Mesothelial cell of epicardium (in vitro differentiated cells): ENCODE data around the gene KRTAP2-1. TPM values are rescaled to one million over a fixed set of nuclear protein-coding genes. Genes with fewer than 3 reads are reported as not detected.
"Not testable (repeated sequence)": the region's sequence is repeated elsewhere in the genome, so short reads cannot be mapped to it uniquely, and the experiment has no call there.

Experiments
- DNase-seq, 2 experiments: peaks; one replicate each; pipeline ENCODE4 v3.0.0; 2021; ENCODE audit warnings: low spot score in 2 of 2; ENCODE audit not compliant: unreplicated experiment in 2 of 2
- H3K27ac Mint-ChIP-seq: 2 replicates; pipeline ENCODE4 v1.8.0; 2021; ENCODE audit warnings: mixed read lengths
- H3K27me3 Mint-ChIP-seq: 2 replicates; pipeline ENCODE4 v1.8.0; 2021; ENCODE audit warnings: low read depth, mixed read lengths
- H3K36me3 Mint-ChIP-seq: 2 replicates; pipeline ENCODE4 v1.8.0; 2021; ENCODE audit warnings: mixed read lengths
- H3K4me1 Mint-ChIP-seq: 2 replicates; pipeline ENCODE4 v1.8.0; 2021; ENCODE audit warnings: mixed read lengths
- H3K4me3 Mint-ChIP-seq: 2 replicates; pipeline ENCODE4 v1.8.0; 2021; ENCODE audit warnings: mild to moderate bottlenecking, moderate library complexity, mixed read lengths
- H3K9me3 Mint-ChIP-seq: 2 replicates; pipeline ENCODE4 v1.8.0; 2021; ENCODE audit warnings: mixed read lengths
- total RNA-seq: library from RNA; stranded (reverse); gene quantifications from 3 replicates; pipeline ENCODE4 v1.2.1, GENCODE V29; 2021
- TF ChIP-seq, protein P1 (sequence below): fragments of 200-600 bp; sonication (generic); IDR thresholded peaks from one replicate; pipeline ENCODE4 v1.5.0; 2021; ENCODE audit warnings: antibody characterized with exemption; ENCODE audit not compliant: unreplicated experiment

Gene KRTAP2-1
- total RNA-seq, 1 donor from 2014 or later: not detected

DNA sequence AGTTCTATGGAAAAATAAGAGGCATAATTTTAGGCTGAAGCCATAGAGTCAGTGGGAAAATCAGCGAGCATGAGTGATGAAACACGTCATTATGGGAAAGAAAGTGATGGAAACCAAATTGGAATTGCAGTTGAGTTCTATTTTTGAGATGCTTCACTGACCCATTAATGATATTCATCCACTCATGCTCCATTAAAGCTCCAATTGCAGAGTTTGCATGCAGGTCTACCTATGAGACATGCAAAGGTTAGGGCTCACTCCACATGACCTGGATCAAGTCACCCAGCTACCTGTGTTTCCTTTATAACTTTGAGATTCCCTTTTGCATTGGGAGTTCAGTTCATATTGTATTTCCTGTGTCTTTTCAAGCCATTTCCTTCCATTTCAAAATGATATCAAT lies 26.6 kb upstream of the KRTAP2-1 start:
- no peak for DNase-seq
- Mint-ChIP-seq H3K27me3 (no peaks in the 10 kb centered on the region), H3K4me3 (no peak overlapping the region), H3K4me1 (no peaks in the 10 kb centered on the region), H3K27ac (no peak overlapping the region), H3K9me3 (peaks cover 3% of the 10 kb centered on the region), H3K36me3 (no peaks in the 10 kb centered on the region)
- TF ChIP-seq, protein P1, sequence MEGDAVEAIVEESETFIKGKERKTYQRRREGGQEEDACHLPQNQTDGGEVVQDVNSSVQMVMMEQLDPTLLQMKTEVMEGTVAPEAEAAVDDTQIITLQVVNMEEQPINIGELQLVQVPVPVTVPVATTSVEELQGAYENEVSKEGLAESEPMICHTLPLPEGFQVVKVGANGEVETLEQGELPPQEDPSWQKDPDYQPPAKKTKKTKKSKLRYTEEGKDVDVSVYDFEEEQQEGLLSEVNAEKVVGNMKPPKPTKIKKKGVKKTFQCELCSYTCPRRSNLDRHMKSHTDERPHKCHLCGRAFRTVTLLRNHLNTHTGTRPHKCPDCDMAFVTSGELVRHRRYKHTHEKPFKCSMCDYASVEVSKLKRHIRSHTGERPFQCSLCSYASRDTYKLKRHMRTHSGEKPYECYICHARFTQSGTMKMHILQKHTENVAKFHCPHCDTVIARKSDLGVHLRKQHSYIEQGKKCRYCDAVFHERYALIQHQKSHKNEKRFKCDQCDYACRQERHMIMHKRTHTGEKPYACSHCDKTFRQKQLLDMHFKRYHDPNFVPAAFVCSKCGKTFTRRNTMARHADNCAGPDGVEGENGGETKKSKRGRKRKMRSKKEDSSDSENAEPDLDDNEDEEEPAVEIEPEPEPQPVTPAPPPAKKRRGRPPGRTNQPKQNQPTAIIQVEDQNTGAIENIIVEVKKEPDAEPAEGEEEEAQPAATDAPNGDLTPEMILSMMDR: no peak

DNA sequence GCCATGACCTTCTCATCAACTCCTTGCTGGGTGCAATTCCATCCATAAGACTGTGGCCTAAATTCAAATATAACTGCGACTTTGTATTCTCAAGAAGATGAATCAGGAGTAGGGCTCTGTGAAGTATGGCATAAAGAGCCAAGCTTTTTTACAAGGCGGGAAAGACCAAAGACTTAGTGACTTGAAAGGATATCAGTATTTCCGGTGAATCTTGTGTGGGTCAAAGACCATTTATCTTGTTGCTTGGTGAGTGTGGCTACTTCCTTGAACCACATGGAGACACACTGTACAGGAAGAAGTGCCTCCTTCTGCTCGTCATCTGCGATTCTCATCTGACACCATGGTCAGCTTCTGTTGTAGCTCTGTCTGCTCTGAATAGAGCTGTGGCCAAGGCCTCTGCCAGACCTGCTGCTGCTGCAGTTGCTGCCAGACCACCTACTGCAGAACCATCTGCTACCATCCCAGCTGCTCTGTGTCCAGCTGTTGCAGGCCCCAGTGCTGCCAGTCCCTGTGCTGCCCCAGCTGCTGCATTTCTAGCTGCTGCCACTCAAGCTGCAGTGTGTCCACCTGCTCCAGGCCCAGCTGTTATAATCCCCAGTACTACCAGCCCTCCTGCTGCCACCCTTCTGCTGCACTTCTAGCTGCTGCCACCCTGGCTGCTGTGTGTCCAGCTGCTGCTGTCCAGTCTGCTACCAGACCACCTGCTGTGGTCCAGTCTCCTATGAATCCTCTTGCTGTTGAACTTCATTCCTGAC lies 24.7 kb upstream of the KRTAP2-1 start:
- Mint-ChIP-seq H3K4me3 (no peak overlapping the region), H3K9me3 (no peaks in the 10 kb centered on the region), H3K36me3 (no peaks in the 10 kb centered on the region), H3K4me1 (no peaks in the 10 kb centered on the region), H3K27ac (no peak overlapping the region), H3K27me3 (no peaks in the 10 kb centered on the region)
- TF ChIP-seq, protein P1: no peak
- DNase-seq: no peak

DNA sequence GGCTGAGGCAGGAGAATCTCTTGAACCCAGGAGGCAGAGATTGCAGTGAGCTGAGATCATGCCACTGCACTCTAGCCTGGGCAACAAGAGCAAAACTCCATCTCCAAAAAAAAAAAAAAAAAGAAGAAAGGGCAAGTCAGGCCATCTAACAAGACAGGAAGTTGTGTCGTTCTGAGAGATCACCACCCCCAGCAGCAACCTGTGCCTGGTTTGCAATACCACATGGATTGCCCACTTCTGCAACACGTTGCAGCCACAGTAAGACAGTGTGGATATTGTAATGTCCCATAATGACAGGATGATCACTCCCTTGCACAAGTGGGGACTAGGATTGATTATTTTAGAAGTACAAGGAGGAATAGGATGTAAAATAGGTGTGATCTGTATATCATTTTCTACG lies 21.9 kb upstream of the KRTAP2-1 start:
- Mint-ChIP-seq H3K36me3 (no peaks in the 10 kb centered on the region), H3K27me3 (no peaks in the 10 kb centered on the region), H3K27ac (no peak overlapping the region), H3K4me1 (no peaks in the 10 kb centered on the region), H3K9me3 (no peaks in the 10 kb centered on the region), H3K4me3 (no peak overlapping the region)
- DNase-seq: no peak
- TF ChIP-seq, protein P1: no peak

DNA sequence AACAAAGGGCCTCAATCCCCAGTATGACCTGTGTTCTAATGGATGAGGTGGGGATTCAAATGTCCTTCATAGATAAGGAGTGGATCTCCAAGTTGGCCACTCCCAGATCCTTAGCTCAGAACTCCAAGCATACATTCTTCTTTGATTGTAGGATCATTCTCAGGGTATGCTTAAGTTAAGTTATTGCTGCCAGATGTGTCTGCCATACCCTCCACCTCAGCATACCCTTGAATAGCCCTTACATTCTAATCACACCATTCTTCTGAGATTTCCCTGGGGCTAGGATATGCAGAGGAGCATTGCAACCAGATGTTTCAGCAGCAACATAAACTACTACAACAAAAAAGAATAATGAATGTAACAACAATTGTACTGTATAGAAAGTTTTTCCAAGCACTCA lies 20.2 kb upstream of the KRTAP2-1 start:
- H3K36me3 Mint-ChIP-seq: no peaks in the 10 kb centered on the region
- H3K27ac Mint-ChIP-seq: no peak overlapping the region
- H3K9me3 Mint-ChIP-seq: no peaks in the 10 kb centered on the region

DNA sequence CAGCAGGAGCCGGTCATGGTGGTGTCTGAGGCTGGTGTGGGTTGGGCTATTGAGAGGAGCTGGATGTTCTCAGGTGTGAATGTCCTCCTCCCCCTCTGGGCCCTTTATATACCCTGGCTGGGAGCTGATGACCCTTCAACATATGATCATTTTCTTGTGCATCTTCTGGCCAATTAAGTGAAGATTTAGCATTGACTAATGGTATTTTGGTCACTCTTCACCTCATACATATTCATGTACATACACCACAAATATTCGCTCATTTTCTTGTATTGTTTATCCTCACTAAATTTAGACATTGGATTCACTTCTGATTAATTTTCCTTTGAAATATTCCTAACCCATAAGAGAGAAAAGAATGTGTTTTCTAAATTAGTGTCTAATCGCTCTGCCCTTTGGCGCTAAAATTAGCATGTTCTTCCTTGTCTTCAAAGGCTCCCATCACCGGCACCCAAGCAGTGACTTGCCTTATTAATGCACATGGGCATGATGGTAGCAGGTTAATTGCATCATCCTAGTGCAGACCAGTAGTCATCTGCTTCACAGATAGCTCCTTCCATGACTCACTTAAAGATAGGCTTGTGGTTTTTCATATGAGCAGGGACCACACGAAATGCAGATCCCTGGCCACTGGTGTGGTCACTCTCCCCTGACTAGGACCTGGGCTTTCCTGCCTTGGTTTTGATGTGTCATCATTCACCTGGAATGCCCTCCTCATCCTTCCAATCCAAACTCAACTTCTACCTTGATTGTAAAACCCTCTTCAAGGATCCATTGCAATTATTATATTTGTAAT lies 18.9 kb upstream of the KRTAP2-1 start, which contains the start of gene KRTAP2-4:
Gene KRTAP2-4, minus strand, starts transcription at position 51 of the 796 bp plus-strand sequence. Its CDS starts 34 bp downstream, at position 17.
- no peak for DNase-seq
- Mint-ChIP-seq H3K36me3 (no peaks in the 10 kb centered on the region), H3K27ac (no peak within 1 kb of the TSS), H3K9me3 (no peaks in the 10 kb centered on the region), H3K27me3 (no peaks in the 10 kb centered on the region), H3K4me1 (peaks cover 10% of the 10 kb centered on the region), H3K4me3 (no peak within 1 kb of the TSS)
- TF ChIP-seq, protein P1: no peak

More for the DNA sequence above, 20.2 kb upstream of the KRTAP2-1 start:
- Mint-ChIP-seq H3K4me1 (no peaks in the 10 kb centered on the region), H3K27me3 (no peaks in the 10 kb centered on the region), H3K4me3 (no peak overlapping the region)
- no peak for DNase-seq
- TF ChIP-seq, protein P1: no peak

DNA sequence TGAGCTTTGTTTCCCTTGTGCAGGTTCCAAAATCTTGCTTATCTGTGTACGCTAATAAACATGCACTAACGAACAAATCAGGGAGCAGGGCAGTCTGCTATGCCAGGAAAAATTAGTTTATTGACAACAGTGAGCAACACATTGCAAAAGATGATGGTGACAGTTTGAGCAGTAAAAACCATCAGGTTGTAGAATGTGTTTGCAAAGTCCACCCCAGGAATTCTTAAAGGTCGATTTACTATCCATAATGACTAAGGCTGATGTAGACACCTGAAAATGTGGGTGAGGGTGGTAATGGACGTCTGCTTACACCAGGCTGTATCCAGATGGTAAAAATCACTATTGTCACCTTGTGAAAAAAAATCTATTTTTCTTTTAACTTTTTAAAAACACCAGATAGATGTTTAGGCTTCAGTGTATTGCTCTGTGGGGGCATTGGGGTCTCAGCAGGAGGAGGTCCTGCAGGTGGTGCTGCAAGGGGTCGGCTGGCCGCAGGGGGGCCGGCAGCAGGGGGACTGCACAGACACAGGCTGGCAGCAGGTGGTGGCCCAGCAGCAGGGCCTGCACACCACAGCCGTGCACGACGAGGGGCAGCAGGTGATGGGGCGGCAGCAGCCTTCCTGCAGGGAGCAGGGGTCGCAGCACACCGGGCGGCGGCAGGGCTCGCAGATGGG lies 18.0 kb upstream of the KRTAP2-1 start:
- H3K4me1 Mint-ChIP-seq: peaks cover 18% of the 10 kb centered on the region
- H3K27me3 Mint-ChIP-seq, H3K27ac Mint-ChIP-seq, H3K9me3 Mint-ChIP-seq, DNase-seq, H3K36me3 Mint-ChIP-seq, H3K4me3 Mint-ChIP-seq: not testable (repeated sequence)
